Osteocyte (in vitro differentiated cells): Measurements from ENCODE around the gene CACNG7. TPM values are rescaled to one million over a fixed set of nuclear protein-coding genes. Genes with fewer than 3 reads are reported as not detected.

ENCODE experiments used
- DNase-seq: peaks from one replicate; pipeline ENCODE4 v3.0.0; 2021; ENCODE audit warnings: mixed read lengths; ENCODE audit not compliant: unreplicated experiment; ENCODE audit errors: extremely low spot score
- H3K27ac Mint-ChIP-seq: one replicate; pipeline ENCODE4 v1.8.0; 2021; ENCODE audit warnings: mild to moderate bottlenecking, mixed read lengths; ENCODE audit not compliant: unreplicated experiment
- H3K27me3 Mint-ChIP-seq: one replicate; pipeline ENCODE4 v1.8.0; 2021; ENCODE audit warnings: mixed read lengths; ENCODE audit not compliant: unreplicated experiment
- H3K36me3 Mint-ChIP-seq: one replicate; pipeline ENCODE4 v1.8.0; 2021; ENCODE audit warnings: mixed read lengths; ENCODE audit not compliant: unreplicated experiment
- H3K4me1 Mint-ChIP-seq: one replicate; pipeline ENCODE4 v1.8.0; 2021; ENCODE audit warnings: mixed read lengths; ENCODE audit not compliant: unreplicated experiment
- H3K4me3 Mint-ChIP-seq: one replicate; pipeline ENCODE4 v1.8.0; 2021; ENCODE audit warnings: mild to moderate bottlenecking, moderate library complexity, mixed read lengths; ENCODE audit not compliant: unreplicated experiment
- H3K9me3 Mint-ChIP-seq: one replicate; pipeline ENCODE4 v1.8.0; 2021; ENCODE audit warnings: mixed read lengths; ENCODE audit not compliant: unreplicated experiment
- CTCF ChIP-seq: fragments of 200-600 bp; sonication (generic); IDR thresholded peaks from 2 replicates; pipeline ENCODE4 v1.5.0; 2021; ENCODE audit warnings: antibody characterized with exemption, mild to moderate bottlenecking, moderate library complexity
- total RNA-seq: library from RNA; stranded (reverse); gene quantifications from 2 replicates; pipeline ENCODE4 v1.2.1, GENCODE V29; 2021

CACNG7 gene
- total RNA-seq, 1 donor from 2014 or later: not detected

GRCh38 chr19:53960187-53960586 lies 51.1 kb downstream of the CACNG7 start:
- peaks cover 2% of the 10 kb centered on the region for H3K9me3 Mint-ChIP-seq
- H3K36me3 Mint-ChIP-seq: no peaks in the 10 kb centered on the region
- no peak for DNase-seq
- no peaks in the 10 kb centered on the region for H3K4me1 Mint-ChIP-seq
- H3K27ac Mint-ChIP-seq: no peak overlapping the region
- H3K27me3 Mint-ChIP-seq: peaks cover 57% of the 10 kb centered on the region
- no peak for TF ChIP-seq CTCF
- no peak overlapping the region for H3K4me3 Mint-ChIP-seq

- Mint-ChIP-seq H3K27me3 (peaks cover 61% of the 10 kb centered on the region), H3K9me3 (no peaks in the 10 kb centered on the region), H3K36me3 (no peaks in the 10 kb centered on the region), H3K4me3 (no peak overlapping the region), H3K4me1 (no peaks in the 10 kb centered on the region), H3K27ac (no peak overlapping the region)
- no peak for DNase-seq
- no peak for TF ChIP-seq CTCF
Measured at GRCh38 chr19:53960886-53961285, 51.8 kb downstream of the CACNG7 start.

- no peak for TF ChIP-seq CTCF
- Mint-ChIP-seq H3K36me3 (no peaks in the 10 kb centered on the region), H3K9me3 (no peaks in the 10 kb centered on the region), H3K27me3 (peaks cover 61% of the 10 kb centered on the region), H3K27ac (no peak overlapping the region), H3K4me1 (no peaks in the 10 kb centered on the region), H3K4me3 (no peak overlapping the region)
- DNase-seq: no peak
Measured at GRCh38 chr19:53961523-53962356, 52.7 kb downstream of the CACNG7 start.

GRCh38 chr19:53962887-53963431 lies 53.9 kb downstream of the CACNG7 start, which contains the start of gene CACNG8:
CACNG8 (plus strand) TSS chr19:53962937.
- TF ChIP-seq CTCF: no peak
- no peaks in the 10 kb centered on the region for H3K9me3 Mint-ChIP-seq
- DNase-seq: no peak
- H3K27ac Mint-ChIP-seq: no peak within 1 kb of the TSS
- H3K36me3 Mint-ChIP-seq: no peaks in the 10 kb centered on the region
- peaks cover 50% of the 10 kb centered on the region for H3K27me3 Mint-ChIP-seq
- no peaks in the 10 kb centered on the region for H3K4me1 Mint-ChIP-seq
- no peak within 1 kb of the TSS for H3K4me3 Mint-ChIP-seq

- no peaks in the 10 kb centered on the region for H3K36me3 Mint-ChIP-seq
Measured at GRCh38 chr19:53965091-53965490, 56.0 kb downstream of the CACNG7 start.

More at GRCh38 chr19:53965091-53965490, 56.0 kb downstream of the CACNG7 start:
- DNase-seq: no peak
- H3K27me3 Mint-ChIP-seq: peaks cover 42% of the 10 kb centered on the region
- H3K9me3 Mint-ChIP-seq: no peaks in the 10 kb centered on the region
- H3K27ac Mint-ChIP-seq: no peak overlapping the region
- H3K4me1 Mint-ChIP-seq: no peaks in the 10 kb centered on the region
- H3K4me3 Mint-ChIP-seq: no peak overlapping the region
- TF ChIP-seq CTCF: no peak
